HepG2 (cell line): ENCODE data around the gene NTN5. TPM values are rescaled to one million over a fixed set of nuclear protein-coding genes. Genes with fewer than 3 reads are reported as not detected.

Experiments used
- ATAC-seq: fragments of 200-7000 bp; cut with Tn5 transposase; 3 replicates; pipeline ENCODE4 v1.9.1; 2020; ENCODE audit warnings: mild to moderate bottlenecking, moderate library complexity
- BruUV-seq: library from RNA; stranded (reverse); fragments of 400-500 nt; replicated peaks from 2 replicates; lab custom pipeline; 2021; lab: Mats Ljungman, UMichigan
- CTCF ChIA-PET: fragments of 300-600 bp; formaldehyde crosslinking; extraction: SDS; loops from one replicate; lab custom pipeline; 2021; ENCODE audit warnings: low total read pairs, inconsistent platforms, low intra/inter-chr PET ratio; lab: Yijun Ruan, JAX
- POLR2A ChIA-PET: fragments of 350-600 bp; sonication (Branson Sonifier 250); formaldehyde crosslinking; loops from one replicate; lab custom pipeline; 2020; ENCODE audit warnings: antibody characterized with exemption, inconsistent platforms; lab: Yijun Ruan, JAX
- DNase-seq: peaks from one replicate; pipeline ENCODE4 v3.0.0-alpha.2; 2015; ENCODE audit warnings: low spot score
- FAIRE-seq: peaks from 3 replicates; lab custom pipeline; 2011; peaks lifted over from hg19 to GRCh38; lab: Jason Lieb, UNC
- H2AFZ ChIP-seq: one replicate; pipeline ENCODE4 v1.6.1; 2011; ENCODE audit warnings: low read length, inconsistent platforms
- H3K27ac ChIP-seq: fragments of 300-600 bp; 3 replicates; pipeline ENCODE4 v1.8.0; 2011; ENCODE audit warnings: mixed run types, mild to moderate bottlenecking, mixed read lengths, low read length, inconsistent platforms; ENCODE audit not compliant: insufficient read depth; ENCODE audit errors: extremely low read length
- H3K27me3 ChIP-seq, 2 experiments: fragments of 200-600 bp in 1 of 2; 2 replicates in 1 of 2; 3 replicates in 1 of 2; pipeline versions ENCODE4 v1.6.0 to v1.8.0; 2011; ENCODE audit warnings: low read length in 2 of 2, mild to moderate bottlenecking in 2 of 2, moderate library complexity in 2 of 2, inconsistent platforms in 1 of 2; ENCODE audit not compliant: insufficient read depth in 2 of 2, control insufficient read depth in 1 of 2
- H3K36me3 ChIP-seq, 2 experiments: fragments of 200-600 bp in 1 of 2; replicated peaks in 1 of 2; 2 replicates in 1 of 2; 3 replicates in 1 of 2; pipeline versions ENCODE4 v1.5.1 to v1.8.0; 2011; ENCODE audit warnings: low read length in 2 of 2, inconsistent platforms in 1 of 2; ENCODE audit not compliant: insufficient read depth in 2 of 2, control insufficient read depth in 1 of 2
- H3K4me1 ChIP-seq: 2 replicates; pipeline ENCODE4 v1.5.1; 2012; ENCODE audit warnings: low read length, inconsistent platforms; ENCODE audit not compliant: insufficient read depth
- H3K4me2 ChIP-seq: 2 replicates; pipeline ENCODE4 v1.6.0; 2011; ENCODE audit warnings: low read depth, low read length, inconsistent platforms
- H3K4me3 ChIP-seq, 3 experiments: fragments of 200-600 bp in 1 of 3; sonication (generic), shearing (Covaris generic) in 1 of 3; replicated peaks in 1 of 3; 2 replicates each; pipeline ENCODE4 v1.5.1; 2011 to 2016; ENCODE audit warnings: low read length in 3 of 3, inconsistent platforms in 2 of 3, low read depth in 2 of 3, mild to moderate bottlenecking in 2 of 3, control low read depth in 1 of 3, mixed read lengths in 1 of 3; ENCODE audit not compliant: insufficient read depth in 1 of 3
- H3K79me2 ChIP-seq: one replicate; pipeline ENCODE4 v1.6.1; 2011; ENCODE audit warnings: low read length, inconsistent platforms; ENCODE audit not compliant: insufficient read depth
- H3K9ac ChIP-seq: 2 replicates; pipeline ENCODE4 v1.6.0; 2011; ENCODE audit warnings: mild to moderate bottlenecking, low read depth, low read length, inconsistent platforms; ENCODE audit not compliant: insufficient read depth
- H3K9me3 ChIP-seq: 2 replicates; pipeline ENCODE4 v1.5.1; 2012; ENCODE audit warnings: mild to moderate bottlenecking, low read length
- H4K20me1 ChIP-seq: 2 replicates; pipeline ENCODE4 v1.6.0; 2011; ENCODE audit warnings: inconsistent platforms, mild to moderate bottlenecking, low read length, moderate library complexity; ENCODE audit not compliant: insufficient read depth
- ATF7 ChIP-seq, 2 experiments: fragments of 450-650 bp in 1 of 2; sonication (generic) in 1 of 2; formaldehyde crosslinking in 1 of 2; IDR thresholded peaks; 2 replicates each; pipeline versions ENCODE4 v1.4.0 to v1.6.1; 2016 to 2020; ENCODE audit warnings: antibody characterized with exemption in 1 of 2, mild to moderate bottlenecking in 1 of 2, missing genetic modification reagents in 1 of 2
- CERS6 ChIP-seq: sonication (generic); formaldehyde crosslinking; IDR thresholded peaks from 2 replicates; pipeline ENCODE4 v1.5.0; 2020; ENCODE audit warnings: missing genetic modification reagents
- ETS1 ChIP-seq: sonication (generic); formaldehyde crosslinking; IDR thresholded peaks from 2 replicates; pipeline ENCODE4 v1.4.0; 2020; ENCODE audit warnings: missing genetic modification reagents
- FOXJ3 ChIP-seq: sonication (generic); formaldehyde crosslinking; IDR thresholded peaks from 2 replicates; pipeline ENCODE4 v1.4.0; 2020; ENCODE audit warnings: missing genetic modification reagents, mild to moderate bottlenecking, borderline replicate concordance
- FOXK2 ChIP-seq: fragments of 450-650 bp; IDR thresholded peaks from 2 replicates; pipeline ENCODE4 v1.6.1; 2016
- ZNF121 ChIP-seq: sonication (generic); formaldehyde crosslinking; IDR thresholded peaks from 2 replicates; pipeline ENCODE4 v1.5.0; 2020; ENCODE audit warnings: mild to moderate bottlenecking, missing genetic modification reagents
- ZNF33A ChIP-seq: sonication (generic); formaldehyde crosslinking; IDR thresholded peaks from 2 replicates; pipeline ENCODE4 v1.5.1; 2020; ENCODE audit warnings: missing genetic modification reagents, mild to moderate bottlenecking, moderate library complexity, borderline replicate concordance
- ZNF350 ChIP-seq: sonication (generic); formaldehyde crosslinking; IDR thresholded peaks from 2 replicates; pipeline ENCODE4 v1.4.0; 2020; ENCODE audit warnings: mild to moderate bottlenecking, low read depth, missing genetic modification reagents, borderline replicate concordance
- ZNF547 ChIP-seq: sonication (generic); formaldehyde crosslinking; IDR thresholded peaks from 2 replicates; pipeline ENCODE4 v1.5.1; 2020; ENCODE audit warnings: mild to moderate bottlenecking, missing genetic modification reagents
- WGBS: methylation state at CpG from one replicate; pipeline ENCODE4 v1.1.6; 2017; ENCODE audit warnings: low lambda C conversion rate; 5-methylcytosine and 5-hydroxymethylcytosine counted together
- in situ Hi-C: cut with HindIII; loops from 2 replicates; pipeline ENCODE4 v1.10.0; 2017; ENCODE audit warnings: low pct_unique_long_range_greater_than_20kb; ENCODE audit not compliant: extremely low pct_ligation_motif_present
- intact Hi-C: fragments of 100-400 bp; cut with micrococcal nuclease; formaldehyde crosslinking; loops from one replicate; pipeline ENCODE4 v1.10.0; 2022; ENCODE audit not compliant: unreplicated experiment
- polyA plus RNA-seq, 8 experiments: library from polyadenylated mRNA; depleted of rRNA in 3 of 8; stranded (reverse) in 7 of 8; unstranded in 1 of 8; fragments of >200 nt; fragmentation: Illumina TruSeq in 4 of 8; extraction: Trizol in 4 of 8; gene quantifications; 2 replicates each; pipeline versions ENCODE4 v1.2.1 to v1.2.3, GENCODE V29; 2011 to 2016; ENCODE audit warnings: low read depth in 4 of 8, missing spikeins in 1 of 8, mixed read lengths in 1 of 8; ENCODE audit not compliant: insufficient read depth in 1 of 8
- total RNA-seq, 5 experiments: library from RNA; depleted of rRNA; stranded (reverse); fragments of >200 nt; fragmentation: Illumina TruSeq; extraction: Trizol; gene quantifications; 2 replicates each; pipeline ENCODE4 v1.2.3, GENCODE V29; 2016; ENCODE audit warnings: low read depth in 1 of 5

The NTN5 gene
- total and polyA plus RNA-seq, 2 of the 13 experiments (the other 11 are each of a cell fraction or from before 2014, with no cell fraction given): 0.05 TPM; not detected in 1

DNA sequence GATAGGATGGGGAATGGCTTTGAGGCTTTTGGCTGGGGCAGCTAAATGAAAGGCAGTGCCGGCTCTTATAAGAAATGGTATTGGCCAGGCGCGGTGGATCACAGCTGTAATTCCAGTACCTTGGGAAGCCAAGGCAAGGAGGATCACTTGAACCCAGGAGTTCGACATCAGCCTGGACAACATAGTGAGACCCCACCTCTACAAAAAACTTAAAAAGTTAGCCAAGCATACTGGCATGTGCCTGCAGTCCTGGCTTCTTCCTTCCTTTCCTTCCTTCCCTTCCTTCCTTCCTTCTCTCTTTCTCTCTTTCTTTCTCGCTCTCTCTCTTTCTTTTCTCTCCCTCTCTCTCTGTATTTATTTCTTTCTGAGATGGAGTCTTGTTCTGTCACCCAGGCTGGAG, 30.0 kb downstream of the NTN5 start:
- 87% methylated on average over 5 of the region's 5 CpGs for WGBS
- Histone ChIP-seq H3K4me2 (no peak overlapping the region), H3K9ac (no peak overlapping the region), H3K36me3 (no peaks in the 10 kb centered on the region), H3K4me1 (peaks cover 37% of the 10 kb centered on the region), H2AFZ (no peak overlapping the region), H3K79me2 (no peaks in the 10 kb centered on the region), H3K4me3 (no peak overlapping the region), H3K27me3 (peaks cover 1 to 8% of the 10 kb centered on the region in 2 experiments; a peak in 4 of 5 replicates), H3K27ac (no peak overlapping the region), H4K20me1 (no peaks in the 10 kb centered on the region), H3K9me3 (no peaks in the 10 kb centered on the region)
- TF ChIP-seq ZNF547 (CRISPR knock-in tag): no peak
- no peak for TF ChIP-seq ATF7 (IDR thresholded peaks at IDR 0.05)
- TF ChIP-seq ATF7 (CRISPR knock-in tag; IDR thresholded peaks at IDR 0.05): no peak
- TF ChIP-seq ZNF121: 0 out of 2 replicates have a peak, but pooled peaks have one; percentile 24
- in situ Hi-C loops (no loop called here), intact Hi-C loops (no loop called here)
- DNase-seq (no peak), FAIRE-seq (no peak), ATAC-seq (no peak)
- BruUV-seq: no TSS peak
- CTCF ChIA-PET: no interaction called here
- POLR2A ChIA-PET: interaction anchor here (1.6 kb wide), 1 partner anchor 24 kb away, joined by 3 read pairs; the partner anchor contains the start of genes RPL18 and SPHK2

- in situ Hi-C loops (no loop called here), intact Hi-C loops (no loop called here)
- DNase-seq (no peak), ATAC-seq (no peak), FAIRE-seq (no peak)
- ChIA-PET CTCF (no interaction called here), POLR2A (interaction anchor here (1.1 to 1.6 kb wide), 2 partner anchors 23 kb away, joined by 3 to 4 read pairs; partner anchors contain the start of genes RPL18 and SPHK2)
- no peaks in the 10 kb centered on the region for H4K20me1 ChIP-seq
- H3K79me2 ChIP-seq: no peaks in the 10 kb centered on the region
- H3K9ac ChIP-seq: no peak overlapping the region
- TF ChIP-seq FOXK2 (no peak), FOXJ3 (no peak), ZNF350 (no peak), CERS6 (CRISPR knock-in tag) (no peak), ZNF33A (CRISPR knock-in tag) (no peak), ETS1 (CRISPR knock-in tag) (no peak)
- 48% methylated on average over 2 of the region's 2 CpGs for WGBS
- H3K36me3 ChIP-seq: no peaks in the 10 kb centered on the region
- no peak overlapping the region for H3K4me2 ChIP-seq
- H3K9me3 ChIP-seq: no peaks in the 10 kb centered on the region
- no TSS peak for BruUV-seq
- H3K27me3 ChIP-seq: peaks cover 1 to 8% of the 10 kb centered on the region in 2 experiments; a peak in 4 of 5 replicates
- peaks cover 47% of the 10 kb centered on the region for H3K4me1 ChIP-seq
- H3K4me3 ChIP-seq: no peak overlapping the region
- no peak overlapping the region for H2AFZ ChIP-seq
- no peak overlapping the region for H3K27ac ChIP-seq
Observed at GRCh38 chr19:48641850-48642249, 31.0 kb downstream of the NTN5 start.
